HG02642 (cell line): ENCODE data around the gene TMEM196.
A peak's percentile ranks its signal among the peaks of the same experiment; 100 is the strongest.

Source experiments
- ATAC-seq: cut with Tn5 transposase; IDR thresholded peaks from one replicate; pipeline ENCODE4 v1.9.1; 2021; ENCODE audit warnings: mild to moderate bottlenecking; ENCODE audit not compliant: unreplicated experiment, poor library complexity

The TMEM196 gene

GRCh38 chr7:19772841-19773760 is at the start of gene TMEM196:
Gene TMEM196 (minus strand): TSS chr7:19773617. CDS start chr7:19772696, 921 bp downstream.
- ATAC-seq = no peak

- ATAC-seq = no peak
Measured at GRCh38 chr7:19816128-19816527, 42.7 kb upstream of the TMEM196 start.

GRCh38 chr7:19815546-19815945 is 42.1 kb upstream of the TMEM196 start:
- ATAC-seq = no peak

GRCh38 chr7:19814776-19815175 is 41.4 kb upstream of the TMEM196 start:
- no peak for ATAC-seq

- ATAC-seq = no peak
Measured at GRCh38 chr7:19811386-19811785, 38.0 kb upstream of the TMEM196 start.

GRCh38 chr7:19798986-19799385 is 25.6 kb upstream of the TMEM196 start:
- no peak for ATAC-seq

GRCh38 chr7:19783541-19783940 is 10.1 kb upstream of the TMEM196 start:
- no peak for ATAC-seq

GRCh38 chr7:19776981-19777380 is 3.6 kb upstream of the TMEM196 start:
- no peak for ATAC-seq

GRCh38 chr7:19775578-19775977 is 2.2 kb upstream of the TMEM196 start:
- no peak for ATAC-seq

- ATAC-seq = no peak
Measured at GRCh38 chr7:19772306-19772705, 1.1 kb downstream of the TMEM196 start.

GRCh38 chr7:19762631-19763030 is 10.8 kb downstream of the TMEM196 start:
- ATAC-seq = no peak

- ATAC-seq = no peak
Measured at GRCh38 chr7:19754521-19755116, 18.8 kb downstream of the TMEM196 start.

GRCh38 chr7:19752020-19752419 is 21.4 kb downstream of the TMEM196 start:
- ATAC-seq = no peak

- ATAC-seq = no peak
Measured at GRCh38 chr7:19749658-19750057, 23.8 kb downstream of the TMEM196 start.

- ATAC-seq = peak; percentile 48
Measured at GRCh38 chr7:19747740-19748339, 25.6 kb downstream of the TMEM196 start.

- ATAC-seq = no peak
Measured at GRCh38 chr7:19744075-19744474, 29.3 kb downstream of the TMEM196 start.

- no peak for ATAC-seq
Measured at GRCh38 chr7:19728716-19729115, 44.7 kb downstream of the TMEM196 start.

- no peak for ATAC-seq
Measured at GRCh38 chr7:19725770-19726169, 47.6 kb downstream of the TMEM196 start.

- no peak for ATAC-seq
Measured at GRCh38 chr7:19715499-19715898, 57.9 kb downstream of the TMEM196 start.

GRCh38 chr7:19713676-19714075 is 59.7 kb downstream of the TMEM196 start:
- no peak for ATAC-seq

- ATAC-seq = no peak
Measured at GRCh38 chr7:19709249-19709578, 64.2 kb downstream of the TMEM196 start.
